ENCODE measurements around the gene ARHGAP20.

The ARHGAP20 gene, protein sequence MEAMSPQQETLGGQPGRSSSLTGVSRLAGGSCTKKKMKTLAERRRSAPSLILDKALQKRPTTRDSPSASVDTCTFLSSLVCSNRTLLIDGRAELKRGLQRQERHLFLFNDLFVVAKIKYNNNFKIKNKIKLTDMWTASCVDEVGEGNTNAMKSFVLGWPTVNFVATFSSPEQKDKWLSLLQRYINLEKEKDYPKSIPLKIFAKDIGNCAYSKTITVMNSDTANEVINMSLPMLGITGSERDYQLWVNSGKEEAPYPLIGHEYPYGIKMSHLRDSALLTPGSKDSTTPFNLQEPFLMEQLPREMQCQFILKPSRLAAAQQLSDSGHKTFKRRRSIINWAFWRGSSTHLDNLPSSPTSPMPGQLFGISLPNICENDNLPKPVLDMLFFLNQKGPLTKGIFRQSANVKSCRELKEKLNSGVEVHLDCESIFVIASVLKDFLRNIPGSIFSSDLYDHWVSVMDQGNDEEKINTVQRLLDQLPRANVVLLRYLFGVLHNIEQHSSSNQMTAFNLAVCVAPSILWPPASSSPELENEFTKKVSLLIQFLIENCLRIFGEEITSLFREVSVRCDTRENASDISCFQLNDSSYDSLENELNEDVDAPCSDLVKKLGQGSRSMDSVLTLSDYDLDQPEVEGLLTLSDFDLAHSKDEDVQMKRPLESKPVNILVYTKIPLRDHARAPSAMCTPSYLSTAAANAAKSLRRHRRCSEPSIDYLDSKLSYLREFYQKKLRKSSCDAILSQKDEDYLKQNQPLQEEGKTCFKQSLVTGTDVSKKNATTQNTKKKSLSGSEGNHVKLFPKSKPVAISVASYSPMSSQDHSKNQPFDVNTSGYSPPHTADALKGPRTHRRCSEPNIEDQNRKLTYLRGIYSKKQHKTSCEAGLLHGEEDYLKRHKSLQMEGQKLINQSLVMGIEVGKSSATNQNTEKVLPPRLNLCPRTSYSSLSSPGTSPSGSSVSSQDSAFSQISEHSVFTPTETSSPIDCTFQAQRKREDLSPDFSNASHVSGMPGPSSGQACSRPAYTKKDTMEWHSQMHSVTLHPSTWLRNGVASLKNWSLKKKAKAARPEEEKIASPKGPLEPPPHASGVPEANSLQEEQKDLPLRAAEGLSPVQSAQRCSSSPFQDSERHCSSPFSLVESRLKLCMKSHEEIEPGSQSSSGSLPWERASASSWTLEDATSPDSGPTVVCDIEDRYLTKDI

DNA sequence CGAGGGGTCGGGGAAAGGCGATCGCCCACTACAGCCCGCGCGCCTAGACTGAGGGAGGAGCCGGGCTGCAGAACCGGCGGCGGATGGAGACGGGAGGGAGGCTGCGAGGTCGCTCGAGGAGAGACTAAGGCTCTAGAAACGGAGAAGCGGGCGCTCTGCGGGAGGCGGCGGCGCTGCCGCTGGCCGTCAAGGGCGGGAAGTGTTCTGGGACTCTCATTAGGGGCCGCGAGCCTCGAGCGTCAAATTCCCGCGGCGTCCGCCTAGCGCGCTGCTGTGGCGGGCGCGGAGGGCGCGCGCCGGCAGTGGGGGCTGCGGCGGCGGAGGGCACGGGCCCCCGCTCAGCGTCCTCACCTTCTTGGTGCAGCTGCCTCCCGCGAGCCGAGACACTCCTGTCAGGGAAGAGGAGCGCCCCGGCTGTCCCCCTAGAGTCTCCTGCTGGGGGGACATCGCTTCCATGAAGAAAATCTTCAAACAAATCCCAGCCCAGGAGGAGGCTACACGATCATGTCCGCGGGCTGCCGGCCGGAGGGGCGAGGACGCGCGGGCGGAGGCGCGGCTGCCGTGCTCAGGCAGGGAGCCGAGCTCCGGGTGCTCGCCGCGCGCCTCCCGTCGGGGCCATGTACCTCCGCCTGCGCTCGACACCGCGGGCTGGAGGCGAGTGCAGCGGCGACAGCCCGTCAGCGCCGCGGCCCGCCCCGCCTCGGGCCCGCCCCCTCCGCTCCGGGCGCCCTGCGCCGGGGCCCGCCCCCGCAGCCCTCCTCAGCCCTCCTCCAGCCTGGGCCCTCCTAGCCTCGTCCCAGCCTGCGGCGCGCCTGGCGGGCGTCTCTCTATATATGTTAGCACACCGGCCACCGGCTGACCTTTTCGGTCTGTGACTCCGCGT lies at the start of gene ARHGAP20:
Gene ARHGAP20 (minus strand): TSS at position 662 of the 883 bp plus-strand sequence. CDS start 206 bp downstream, at position 456.
- DNase-seq (ENCODE audit: low spot score): no peak

DNA sequence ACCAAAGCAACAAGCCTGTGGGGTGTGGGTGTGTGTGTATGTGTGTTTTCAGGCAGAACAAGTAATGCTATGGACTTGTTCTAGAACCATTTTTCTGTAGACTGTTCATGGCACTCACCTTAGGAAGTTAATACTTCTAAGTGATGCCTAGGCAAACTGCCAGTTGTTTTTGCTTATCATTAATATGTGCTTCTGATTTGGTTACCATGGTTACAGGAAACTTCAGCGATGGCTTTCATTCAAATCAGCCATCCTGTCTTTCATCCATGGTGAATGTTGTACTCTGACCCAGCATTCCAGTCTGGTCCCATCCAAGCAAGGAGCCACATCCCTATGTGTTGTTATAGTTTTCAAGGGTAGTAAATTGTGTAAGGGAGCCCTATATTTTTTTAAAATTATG lies 49.8 kb upstream of the ARHGAP20 start:
- no peak for DNase-seq (ENCODE audit: low spot score)

GRCh38 chr11:110761131-110761530 lies 48.9 kb upstream of the ARHGAP20 start:
- DNase-seq (ENCODE audit: low spot score): no peak

GRCh38 chr11:110759972-110760381 lies 47.7 kb upstream of the ARHGAP20 start:
- no peak for DNase-seq (ENCODE audit: low spot score)

GRCh38 chr11:110757962-110758755 lies 45.9 kb upstream of the ARHGAP20 start:
- DNase-seq (ENCODE audit: low spot score): no peak

- DNase-seq (ENCODE audit: low spot score): no peak
Measured at GRCh38 chr11:110757066-110757465, 44.8 kb upstream of the ARHGAP20 start.

GRCh38 chr11:110755941-110756340 lies 43.7 kb upstream of the ARHGAP20 start:
- no peak for DNase-seq (ENCODE audit: low spot score)

GRCh38 chr11:110752890-110753289 lies 40.7 kb upstream of the ARHGAP20 start:
- no peak for DNase-seq (ENCODE audit: low spot score)

DNA sequence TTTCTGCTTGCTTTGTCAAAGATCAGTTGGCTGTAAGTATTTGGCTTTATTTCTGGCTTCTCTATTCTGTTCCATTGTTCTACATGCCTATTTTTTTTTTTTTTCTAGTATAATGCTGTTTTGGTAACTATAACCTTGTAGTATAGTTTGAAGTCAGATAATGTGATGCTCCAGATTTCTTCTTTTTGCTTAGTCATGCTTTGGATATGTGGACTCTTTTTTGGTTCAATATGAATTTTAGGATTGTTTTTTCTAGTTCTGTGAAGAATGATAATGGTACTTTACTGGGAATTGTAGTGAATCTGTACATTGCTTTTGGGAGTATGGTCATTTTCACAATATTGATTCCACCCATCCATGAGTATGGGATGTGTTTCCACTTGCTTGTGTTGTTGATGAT lies 37.9 kb upstream of the ARHGAP20 start:
- no peak for DNase-seq (ENCODE audit: low spot score)

- no peak for DNase-seq (ENCODE audit: low spot score)
Measured at GRCh38 chr11:110747531-110747930, 35.3 kb upstream of the ARHGAP20 start.

GRCh38 chr11:110738641-110739040 lies 26.4 kb upstream of the ARHGAP20 start:
- DNase-seq (ENCODE audit: low spot score): no peak

DNA sequence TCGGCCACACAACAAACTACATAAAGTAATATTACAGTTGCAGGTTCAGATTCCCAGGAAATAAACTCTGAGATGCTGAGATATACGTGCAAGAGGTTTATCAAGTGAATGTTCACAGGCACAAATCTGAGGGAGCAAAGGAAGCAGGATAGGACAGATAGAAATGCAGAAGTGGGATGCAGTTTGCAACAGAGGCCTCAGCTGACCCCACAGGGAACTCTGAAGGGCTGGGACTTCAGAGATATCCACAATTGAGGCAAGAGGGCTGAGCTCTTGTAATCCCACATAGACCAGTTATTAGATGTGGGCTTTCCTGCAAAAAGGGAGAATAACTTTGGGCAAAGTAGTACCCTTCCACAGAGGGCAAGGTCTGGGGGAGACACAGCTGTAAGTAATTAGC lies 25.4 kb upstream of the ARHGAP20 start:
- DNase-seq (ENCODE audit: low spot score): no peak

GRCh38 chr11:110736171-110736553 lies 23.9 kb upstream of the ARHGAP20 start:
- no peak for DNase-seq (ENCODE audit: low spot score)

GRCh38 chr11:110735455-110736170 lies 23.4 kb upstream of the ARHGAP20 start:
- DNase-seq (ENCODE audit: low spot score): no peak

- DNase-seq (ENCODE audit: low spot score): no peak
Measured at GRCh38 chr11:110734790-110735189, 22.6 kb upstream of the ARHGAP20 start.

- DNase-seq (ENCODE audit: low spot score): peak; percentile 47
Measured at GRCh38 chr11:110730773-110731172, 18.5 kb upstream of the ARHGAP20 start.

DNA sequence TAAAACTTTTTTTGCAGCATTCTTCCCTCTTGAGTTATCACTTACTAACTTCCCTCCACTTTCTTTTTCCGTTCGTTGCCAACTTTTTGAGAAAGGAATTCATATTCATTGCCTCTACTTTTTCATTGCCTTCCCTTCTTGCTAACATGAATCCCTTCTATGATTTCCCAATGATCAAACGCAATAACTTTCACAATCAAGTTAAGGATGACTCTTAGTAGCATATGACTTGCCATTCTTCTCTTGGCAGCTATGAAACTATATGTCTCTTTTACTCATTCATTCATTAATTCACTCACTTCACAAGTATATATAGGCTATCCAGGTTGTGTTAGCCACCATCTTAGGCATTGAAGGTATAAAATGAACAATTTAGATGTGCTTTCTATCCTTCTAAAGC lies 16.6 kb upstream of the ARHGAP20 start:
- no peak for DNase-seq (ENCODE audit: low spot score)

GRCh38 chr11:110728476-110728875 lies 16.2 kb upstream of the ARHGAP20 start:
- DNase-seq (ENCODE audit: low spot score): no peak

GRCh38 chr11:110724358-110724757 lies 12.1 kb upstream of the ARHGAP20 start:
- DNase-seq (ENCODE audit: low spot score): no peak
